Neural progenitor cell (in vitro differentiated cells): ENCODE results near the gene TAF4.

Experiments
- EZH2 ChIP-seq: fragments of 200-600 bp; sonication (generic); IDR thresholded peaks from 2 replicates; pipeline ENCODE4 v1.6.1; 2017; ENCODE audit warnings: antibody characterized with exemption, mild to moderate bottlenecking, moderate library complexity
- TF ChIP-seq, protein P1 (sequence below): fragments of 200-600 bp; sonication (generic); IDR thresholded peaks from 2 replicates; pipeline ENCODE4 v1.5.1; 2017; ENCODE audit warnings: antibody characterized with exemption, mild to moderate bottlenecking

DNA sequence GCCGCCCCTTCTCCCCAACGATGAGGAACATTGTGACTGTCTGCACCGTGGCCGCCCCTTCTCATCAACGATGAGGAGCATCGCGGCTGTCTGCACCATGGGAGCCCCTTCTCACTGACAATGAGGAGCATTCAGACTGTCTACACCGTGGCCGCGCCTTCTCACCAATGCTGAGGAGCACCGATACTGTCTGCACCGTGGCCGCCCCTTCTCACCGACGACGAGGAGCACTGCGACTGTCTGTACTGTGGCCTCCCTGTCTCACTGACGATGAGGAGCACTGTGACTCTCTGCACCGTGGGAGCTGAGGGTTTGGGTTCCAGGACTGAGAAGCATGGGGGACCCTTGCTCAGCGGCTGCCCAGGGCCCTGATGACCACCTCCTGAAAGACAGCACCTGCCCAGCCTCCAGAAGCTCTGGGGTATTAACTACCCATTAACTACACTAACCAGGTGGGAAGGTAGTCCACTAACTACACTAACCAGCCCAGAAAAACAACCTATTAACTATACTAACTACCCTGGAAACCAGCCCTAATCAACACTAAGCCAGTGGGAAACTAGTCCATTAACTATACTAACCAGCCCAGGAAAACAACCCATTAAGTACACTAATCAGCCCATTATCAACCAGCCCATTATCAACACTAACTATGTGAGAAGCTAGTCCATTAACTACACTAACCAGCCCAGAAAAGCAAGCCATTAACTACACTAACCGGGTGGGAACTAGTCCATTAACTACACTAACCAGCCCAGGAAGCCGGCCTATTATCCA, 116.9 kb downstream of the TAF4 start:
- TF ChIP-seq, protein P1, sequence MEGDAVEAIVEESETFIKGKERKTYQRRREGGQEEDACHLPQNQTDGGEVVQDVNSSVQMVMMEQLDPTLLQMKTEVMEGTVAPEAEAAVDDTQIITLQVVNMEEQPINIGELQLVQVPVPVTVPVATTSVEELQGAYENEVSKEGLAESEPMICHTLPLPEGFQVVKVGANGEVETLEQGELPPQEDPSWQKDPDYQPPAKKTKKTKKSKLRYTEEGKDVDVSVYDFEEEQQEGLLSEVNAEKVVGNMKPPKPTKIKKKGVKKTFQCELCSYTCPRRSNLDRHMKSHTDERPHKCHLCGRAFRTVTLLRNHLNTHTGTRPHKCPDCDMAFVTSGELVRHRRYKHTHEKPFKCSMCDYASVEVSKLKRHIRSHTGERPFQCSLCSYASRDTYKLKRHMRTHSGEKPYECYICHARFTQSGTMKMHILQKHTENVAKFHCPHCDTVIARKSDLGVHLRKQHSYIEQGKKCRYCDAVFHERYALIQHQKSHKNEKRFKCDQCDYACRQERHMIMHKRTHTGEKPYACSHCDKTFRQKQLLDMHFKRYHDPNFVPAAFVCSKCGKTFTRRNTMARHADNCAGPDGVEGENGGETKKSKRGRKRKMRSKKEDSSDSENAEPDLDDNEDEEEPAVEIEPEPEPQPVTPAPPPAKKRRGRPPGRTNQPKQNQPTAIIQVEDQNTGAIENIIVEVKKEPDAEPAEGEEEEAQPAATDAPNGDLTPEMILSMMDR = no peak
- no peak for TF ChIP-seq EZH2
